A549 treated with Hydrocortisone at 1 μM for 4 hours (cell line): ENCODE results near the gene DNAJA4. TPM values are rescaled to one million over a fixed set of nuclear protein-coding genes. Genes with fewer than 3 reads are reported as not detected.

Experiments used
- total RNA-seq: library from RNA; stranded (reverse); fragments of 200-300 nt; extraction: Qiagen RNA extraction; gene quantifications from 5 replicates; pipeline ENCODE4 v1.2.3, GENCODE V29; 2022

The DNAJA4 gene
- total RNA-seq, result 0.05 to 0.08 TPM in 2 of 5 replicates, not detected in the others

GRCh38 chr15:78264304-78265136, at the start of gene DNAJA4:
Gene DNAJA4 (plus strand): TSS chr15:78264562. CDS start chr15:78264764, 202 bp downstream.

GRCh38 chr15:78234515-78235040, 29.8 kb upstream of the DNAJA4 start, which contains the start of gene ACSBG1:
Gene ACSBG1 (minus strand): TSS chr15:78234565. CDS start chr15:78234501, 64 bp downstream.

GRCh38 chr15:78299101-78299930, 35.0 kb downstream of the DNAJA4 start, which contains the start of gene SKIC8:
Gene SKIC8 (minus strand): TSS chr15:78299609. CDS start chr15:78295686, 3,923 bp downstream.

Other genes starting within 250 kb of the DNAJA4 start
- 14.3 to 18.4 TPM (median 16.4 TPM) in 5 replicates for gene TBC1D2B, start 186.9 kb upstream of the DNAJA4 start, total RNA-seq
- not detected in 5 replicates for gene SH2D7, start 172.0 kb upstream of the DNAJA4 start, total RNA-seq
- 26.1 to 30.0 TPM (median 28.1 TPM) in 5 replicates for gene CIB2, start 133.1 kb upstream of the DNAJA4 start, total RNA-seq
- 61.4 to 113 TPM (median 66.0 TPM) in 5 replicates for gene IDH3A, start 115.2 kb upstream of the DNAJA4 start, total RNA-seq
- gene ACSBG1, start 30.0 kb upstream of the DNAJA4 start, total RNA-seq, result 0.07 to 0.25 TPM (median 0.17 TPM) in 5 replicates
- gene SKIC8, start 35.0 kb downstream of the DNAJA4 start, total RNA-seq, result 79.6 to 118 TPM (median 86.2 TPM) in 5 replicates
- 0.68 to 2.0 TPM (median 1.1 TPM) in 5 replicates for gene CRABP1, start 75.8 kb downstream of the DNAJA4 start, total RNA-seq
- 31.4 to 50.3 TPM (median 46.8 TPM) in 5 replicates for gene IREB2, start 173.7 kb downstream of the DNAJA4 start, total RNA-seq
- 5.2 to 6.5 TPM (median 5.7 TPM) in 5 replicates for gene HYKK, start 243.0 kb downstream of the DNAJA4 start, total RNA-seq